Subcutaneous abdominal adipose tissue (tissue), 5 donors: ENCODE results near the gene PISD.

Source experiments
- H3K27ac ChIP-seq: one replicate; pipeline ENCODE4 v1.7.0; 2013; ENCODE audit warnings: low read depth, mild to moderate bottlenecking, inconsistent platforms, low read length, moderate library complexity
- H3K27me3 ChIP-seq, 5 donors: one replicate each; pipeline ENCODE4 v1.7.0; 2013; ENCODE audit warnings: low read length in 5 of 5, inconsistent platforms in 1 of 5; ENCODE audit not compliant: control insufficient read depth in 5 of 5, insufficient read depth in 4 of 5
- H3K36me3 ChIP-seq, 5 donors: one replicate each; pipeline ENCODE4 v1.7.0; 2013; ENCODE audit warnings: low read length in 5 of 5; ENCODE audit not compliant: control insufficient read depth in 5 of 5, insufficient read depth in 5 of 5
- H3K4me1 ChIP-seq, 5 donors: one replicate each; pipeline ENCODE4 v1.7.0; 2013; ENCODE audit warnings: low read length in 5 of 5, mild to moderate bottlenecking in 3 of 5, moderate library complexity in 1 of 5; ENCODE audit not compliant: control insufficient read depth in 5 of 5, insufficient read depth in 5 of 5
- H3K4me3 ChIP-seq, 5 donors: one replicate each; pipeline ENCODE4 v1.7.0; 2013; ENCODE audit warnings: low read length in 5 of 5, low read depth in 1 of 5
- H3K9ac ChIP-seq, 5 donors: one replicate each; pipeline ENCODE4 v1.7.0; 2013; ENCODE audit warnings: low read length in 5 of 5, mild to moderate bottlenecking in 4 of 5, moderate library complexity in 3 of 5
- H3K9me3 ChIP-seq, 5 donors: one replicate each; pipeline ENCODE4 v1.7.0; 2013; ENCODE audit warnings: low read length in 5 of 5; ENCODE audit not compliant: control insufficient read depth in 5 of 5
- donor health status: healthy.
- donor health status: healthy.
- donor health status: healthy.
- donor health status: healthy.
- donor health status: healthy.

PISD gene

GRCh38 chr22:31579835-31580242, 82.2 kb downstream of the PISD start:
- Histone ChIP-seq H3K4me1 (peaks cover 0 to 10% (median 5%) of the 10 kb centered on the region in 5 donors), H3K27ac (no peak overlapping the region), H3K9me3 (no peaks in the 10 kb centered on the region), H3K27me3 (no peaks in the 10 kb centered on the region), H3K9ac (peak overlapping the region in 1 of 5 donors; percentile 33), H3K4me3 (no peak overlapping the region), H3K36me3 (peaks cover 3 to 34% (median 22%) of the 10 kb centered on the region in 5 donors)

GRCh38 chr22:31578171-31578570, 83.8 kb downstream of the PISD start:
- Histone ChIP-seq H3K4me3 (no peak overlapping the region), H3K36me3 (peaks cover 2 to 33% (median 14%) of the 10 kb centered on the region in 5 donors), H3K4me1 (peaks cover 2 to 25% (median 15%) of the 10 kb centered on the region in 5 donors), H3K27me3 (no peaks in the 10 kb centered on the region), H3K9ac (no peak overlapping the region), H3K27ac (no peak overlapping the region), H3K9me3 (no peaks in the 10 kb centered on the region)

GRCh38 chr22:31577711-31578110, 84.3 kb downstream of the PISD start:
- H3K27ac ChIP-seq = no peak overlapping the region
- H3K4me1 ChIP-seq = peaks cover 2 to 26% (median 15%) of the 10 kb centered on the region in 5 donors
- no peak overlapping the region for H3K4me3 ChIP-seq
- no peak overlapping the region for H3K9ac ChIP-seq
- H3K9me3 ChIP-seq = no peaks in the 10 kb centered on the region
- H3K27me3 ChIP-seq = no peaks in the 10 kb centered on the region
- peaks cover 2 to 37% (median 14%) of the 10 kb centered on the region in 5 donors for H3K36me3 ChIP-seq

GRCh38 chr22:31575190-31575589, 86.8 kb downstream of the PISD start:
- peaks cover 2 to 37% (median 14%) of the 10 kb centered on the region in 5 donors for H3K36me3 ChIP-seq

GRCh38 chr22:31574055-31574670, 87.9 kb downstream of the PISD start:
- H3K4me3 ChIP-seq = peak overlapping the region in 1 of 5 donors; percentile 25
- H3K9me3 ChIP-seq = no peaks in the 10 kb centered on the region
- peaks cover 2 to 34% (median 12%) of the 10 kb centered on the region in 5 donors for H3K36me3 ChIP-seq
- peak overlapping the region; percentile 50 for H3K27ac ChIP-seq
- H3K27me3 ChIP-seq = no peaks in the 10 kb centered on the region
- peak overlapping the region in 2 of 5 donors; percentile 1 to 10 for H3K9ac ChIP-seq
- H3K4me1 ChIP-seq = peaks cover 2 to 26% (median 15%) of the 10 kb centered on the region in 5 donors

More at GRCh38 chr22:31575190-31575589, 86.8 kb downstream of the PISD start:
- no peaks in the 10 kb centered on the region for H3K9me3 ChIP-seq
- no peak overlapping the region for H3K9ac ChIP-seq
- peak overlapping the region; percentile 50 for H3K27ac ChIP-seq
- no peaks in the 10 kb centered on the region for H3K27me3 ChIP-seq
- H3K4me1 ChIP-seq = peaks cover 2 to 26% (median 15%) of the 10 kb centered on the region in 5 donors
- no peak overlapping the region for H3K4me3 ChIP-seq

GRCh38 chr22:31572939-31573338, 89.1 kb downstream of the PISD start:
- Histone ChIP-seq H3K9ac (no peak overlapping the region), H3K27ac (no peak overlapping the region), H3K9me3 (no peaks in the 10 kb centered on the region), H3K27me3 (no peaks in the 10 kb centered on the region), H3K36me3 (peaks cover 2 to 26% (median 6%) of the 10 kb centered on the region in 5 donors), H3K4me1 (peaks cover 2 to 26% (median 15%) of the 10 kb centered on the region in 5 donors), H3K4me3 (no peak overlapping the region)

GRCh38 chr22:31569126-31569525, 92.9 kb downstream of the PISD start:
- Histone ChIP-seq H3K4me3 (no peak overlapping the region), H3K36me3 (peaks cover 0 to 10% (median 0%) of the 10 kb centered on the region in 5 donors), H3K27me3 (no peaks in the 10 kb centered on the region), H3K4me1 (peaks cover 0 to 11% (median 3%) of the 10 kb centered on the region in 5 donors), H3K9ac (no peak overlapping the region), H3K9me3 (no peaks in the 10 kb centered on the region), H3K27ac (no peak overlapping the region)
